Measurements from ENCODE around the gene SLC12A8. TPM values are rescaled to one million over a fixed set of nuclear protein-coding genes. Genes with fewer than 3 reads are reported as not detected.

SLC12A8 gene
- total RNA-seq, 1 experiment from 2014 or later, result 122 TPM

GRCh38 chr3:125151916-125152315 lies 60.6 kb downstream of the SLC12A8 start:
- no peak for DNase-seq (ENCODE audit: low spot score)

GRCh38 chr3:125151442-125151817 lies 61.1 kb downstream of the SLC12A8 start:
- no peak for DNase-seq (ENCODE audit: low spot score)

GRCh38 chr3:125150525-125151441 lies 61.8 kb downstream of the SLC12A8 start:
- DNase-seq (ENCODE audit: low spot score), result peak; percentile 75

- no peak for DNase-seq (ENCODE audit: low spot score)
Measured at GRCh38 chr3:125149462-125149861, 63.1 kb downstream of the SLC12A8 start.

- DNase-seq (ENCODE audit: low spot score), result no peak
Measured at GRCh38 chr3:125148836-125149235, 63.7 kb downstream of the SLC12A8 start.

GRCh38 chr3:125148016-125148812 lies 64.3 kb downstream of the SLC12A8 start:
- no peak for DNase-seq (ENCODE audit: low spot score)

- no peak for DNase-seq (ENCODE audit: low spot score)
Measured at GRCh38 chr3:125147491-125147820, 65.1 kb downstream of the SLC12A8 start.

- DNase-seq (ENCODE audit: low spot score), result no peak
Measured at GRCh38 chr3:125146626-125147490, 65.7 kb downstream of the SLC12A8 start.

GRCh38 chr3:125145751-125146475 lies 66.6 kb downstream of the SLC12A8 start:
- no peak for DNase-seq (ENCODE audit: low spot score)

GRCh38 chr3:125144653-125145314 lies 67.8 kb downstream of the SLC12A8 start:
- no peak for DNase-seq (ENCODE audit: low spot score)

- no peak for DNase-seq (ENCODE audit: low spot score)
Measured at GRCh38 chr3:125143982-125144652, 68.4 kb downstream of the SLC12A8 start.

- no peak for DNase-seq (ENCODE audit: low spot score)
Measured at GRCh38 chr3:125143538-125143937, 69.0 kb downstream of the SLC12A8 start.

GRCh38 chr3:125142940-125143339 lies 69.6 kb downstream of the SLC12A8 start:
- no peak for DNase-seq (ENCODE audit: low spot score)

GRCh38 chr3:125142420-125142778 lies 70.1 kb downstream of the SLC12A8 start:
- no peak for DNase-seq (ENCODE audit: low spot score)

GRCh38 chr3:125141596-125142419 lies 70.7 kb downstream of the SLC12A8 start:
- DNase-seq (ENCODE audit: low spot score), result no peak

- DNase-seq (ENCODE audit: low spot score), result no peak
Measured at GRCh38 chr3:125140818-125141595, 71.5 kb downstream of the SLC12A8 start.

- DNase-seq (ENCODE audit: low spot score), result no peak
Measured at GRCh38 chr3:125140011-125140817, 72.3 kb downstream of the SLC12A8 start.

GRCh38 chr3:125139386-125139785 lies 73.2 kb downstream of the SLC12A8 start:
- no peak for DNase-seq (ENCODE audit: low spot score)
